EH (cell line): ENCODE results near the gene TAF4.
"Not testable (repeated sequence)": the region's sequence is repeated elsewhere in the genome, so short reads cannot be mapped to it uniquely, and the experiment has no call there.

Source experiments
- DNase-seq: peaks from one replicate; pipeline ENCODE4 v3.0.0-alpha.2; 2015; ENCODE audit warnings: low read depth

Gene TAF4

GRCh38 chr20:62065674-62066338 is at the start of gene TAF4:
Gene TAF4 (minus strand): TSS chr20:62065881. CDS start chr20:62065810, 71 bp downstream.
- peak; percentile 72 for DNase-seq

GRCh38 chr20:62114894-62115293 is 49.2 kb upstream of the TAF4 start:
- no peak for DNase-seq

DNA sequence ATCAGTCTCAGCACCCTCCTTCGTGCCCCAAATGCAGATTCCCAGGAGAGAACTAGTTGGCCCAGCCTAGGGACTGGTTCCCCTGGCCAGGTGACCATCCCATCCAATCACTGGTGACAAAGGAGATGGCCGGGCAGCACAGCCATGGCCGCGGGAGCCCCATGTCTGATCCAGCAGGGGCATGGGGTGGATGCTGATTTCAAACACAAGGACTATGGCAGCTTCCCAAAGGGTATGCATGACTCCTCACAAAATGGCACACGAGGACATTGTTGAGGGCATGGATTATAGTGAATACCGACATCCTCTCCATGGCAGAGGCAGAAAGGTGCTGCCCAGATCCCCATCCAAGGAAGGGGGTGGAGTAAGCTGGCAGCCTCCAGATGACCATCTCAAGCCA is 46.7 kb upstream of the TAF4 start:
- DNase-seq: no peak

- DNase-seq: no peak
These were observed 45.5 kb upstream of the TAF4 start for GRCh38 chr20:62111148-62111547.

DNA sequence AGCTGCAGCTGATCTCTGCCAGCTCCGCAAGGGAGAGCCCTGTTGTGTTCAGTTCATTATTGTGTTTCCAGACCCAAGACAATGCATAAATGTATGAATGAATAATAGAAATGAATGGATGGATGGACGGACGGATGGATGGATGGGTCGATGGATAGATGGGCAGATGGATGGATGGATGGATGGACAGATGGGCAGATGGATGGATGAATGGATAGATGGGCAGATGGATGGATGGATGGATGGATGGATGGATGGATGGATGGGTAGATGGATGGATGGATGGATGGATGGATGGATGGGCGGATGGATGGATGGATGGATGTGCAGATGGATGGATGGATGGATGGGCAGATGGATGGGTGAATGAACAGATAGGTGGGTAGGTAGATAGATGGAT is 39.9 kb upstream of the TAF4 start:
- no peak for DNase-seq

- peak; percentile 53 for DNase-seq
These were observed 39.2 kb upstream of the TAF4 start for GRCh38 chr20:62104791-62105345.

DNA sequence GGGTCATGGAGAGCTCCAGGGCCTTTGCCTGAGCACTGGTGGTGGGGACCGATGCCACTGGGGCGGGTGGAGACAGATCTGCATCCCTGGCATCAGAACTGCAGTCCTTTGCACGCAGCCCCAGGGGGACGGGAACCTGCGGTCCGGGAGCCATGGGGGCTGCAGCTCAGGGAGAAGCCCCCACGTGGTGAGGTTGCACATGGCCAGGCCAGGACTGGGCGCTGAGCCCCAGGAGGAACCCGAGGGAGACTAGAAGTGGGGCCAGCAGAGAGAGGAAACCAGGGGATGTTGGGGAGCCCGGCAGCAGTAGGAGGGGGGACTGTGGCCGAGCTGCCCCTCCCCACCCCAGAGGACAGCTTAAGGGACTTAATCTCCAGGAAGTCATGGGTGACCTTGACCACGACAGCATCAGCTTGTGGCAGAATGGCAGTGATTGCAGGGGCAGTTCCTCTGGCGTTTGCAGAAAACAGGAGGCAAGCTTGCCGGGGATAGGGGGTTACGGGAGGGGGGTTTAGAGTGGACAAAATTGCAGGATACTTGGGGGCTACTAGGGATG is 38.6 kb upstream of the TAF4 start:
- no peak for DNase-seq

DNA sequence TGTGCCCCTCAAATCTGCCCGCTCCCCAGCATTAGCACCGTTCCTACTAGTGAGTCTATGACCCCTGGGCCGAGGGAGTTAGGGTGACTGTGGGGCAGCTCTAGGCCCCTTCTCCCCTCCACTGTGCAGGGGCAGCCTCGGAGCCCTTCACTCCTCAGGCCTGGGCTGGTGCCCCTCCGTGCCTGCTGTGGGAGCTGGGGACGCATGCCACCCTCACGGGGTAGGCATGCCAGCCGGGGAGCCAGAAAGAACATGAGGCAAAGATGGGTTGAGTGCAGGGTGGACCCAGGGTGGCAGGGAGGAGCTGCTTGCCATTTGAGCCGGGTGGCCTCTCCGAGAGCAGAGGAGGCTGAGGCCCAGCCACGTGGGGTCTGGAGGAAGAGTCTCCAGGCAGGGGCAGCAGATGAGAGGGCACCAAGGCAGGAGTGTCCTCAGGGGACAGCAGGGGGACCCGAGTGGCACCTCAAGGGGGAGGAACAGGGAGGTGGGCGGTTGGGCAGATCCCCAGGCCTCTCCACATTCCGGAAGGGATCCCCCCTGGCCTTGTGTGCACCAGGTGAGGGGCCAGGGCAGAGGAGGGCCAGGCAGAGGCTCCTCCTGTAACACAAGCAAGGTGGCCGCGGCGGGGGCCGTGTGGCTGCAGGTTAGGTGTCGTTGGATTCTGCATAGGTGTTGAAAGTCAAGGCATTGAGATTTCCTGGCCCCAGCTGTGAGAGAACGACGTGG is 38.0 kb upstream of the TAF4 start:
- DNase-seq: no peak

GRCh38 chr20:62101078-62101477 is 35.4 kb upstream of the TAF4 start:
- DNase-seq: no peak

- no peak for DNase-seq
These were observed 32.3 kb upstream of the TAF4 start for GRCh38 chr20:62097881-62098407.

DNA sequence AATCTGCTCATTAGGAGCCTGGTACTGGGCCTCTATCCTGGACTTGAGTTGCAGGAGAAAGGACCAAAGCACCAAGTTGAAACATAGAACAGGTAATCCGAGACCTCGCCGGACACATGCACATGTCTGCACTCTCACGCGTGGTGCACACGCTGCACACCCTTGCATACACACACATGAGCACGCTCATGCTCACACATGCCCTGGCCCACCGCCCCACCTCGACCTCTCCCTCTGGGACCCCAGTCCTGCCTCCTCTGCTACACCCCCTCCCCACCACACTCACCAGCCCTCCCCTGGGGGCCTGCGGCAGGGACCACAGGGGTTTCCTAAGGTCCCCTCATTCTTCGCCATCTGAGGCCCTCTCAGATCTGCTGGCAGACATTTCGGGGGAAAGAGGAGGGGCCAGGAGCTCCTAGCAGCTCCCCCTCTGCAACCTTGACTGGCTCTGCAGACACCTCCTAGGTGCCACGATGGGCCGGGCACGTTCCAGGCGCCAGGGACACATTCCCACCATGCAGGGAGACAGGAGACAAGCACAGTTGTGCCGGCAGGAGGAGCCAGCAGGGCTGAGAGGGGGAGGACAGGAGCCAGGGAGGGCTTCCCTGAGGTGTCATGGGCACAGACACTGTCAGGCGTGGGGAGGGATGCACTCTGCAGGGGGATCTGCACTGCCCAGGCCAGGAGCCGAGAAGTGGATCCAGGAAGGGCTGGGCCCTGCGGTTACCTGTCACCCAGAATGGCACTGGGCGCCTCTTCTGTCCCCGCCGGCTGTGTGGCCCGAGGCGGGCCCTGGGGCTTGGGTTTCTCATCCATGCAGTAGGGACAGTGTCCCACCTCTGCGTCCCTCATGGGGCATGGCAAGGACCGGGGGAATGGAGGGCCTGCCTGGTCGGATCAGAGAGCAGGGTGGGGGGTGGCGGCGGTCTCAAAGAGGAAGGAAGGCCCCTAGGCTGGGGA is 31.0 kb upstream of the TAF4 start:
- no peak for DNase-seq

DNA sequence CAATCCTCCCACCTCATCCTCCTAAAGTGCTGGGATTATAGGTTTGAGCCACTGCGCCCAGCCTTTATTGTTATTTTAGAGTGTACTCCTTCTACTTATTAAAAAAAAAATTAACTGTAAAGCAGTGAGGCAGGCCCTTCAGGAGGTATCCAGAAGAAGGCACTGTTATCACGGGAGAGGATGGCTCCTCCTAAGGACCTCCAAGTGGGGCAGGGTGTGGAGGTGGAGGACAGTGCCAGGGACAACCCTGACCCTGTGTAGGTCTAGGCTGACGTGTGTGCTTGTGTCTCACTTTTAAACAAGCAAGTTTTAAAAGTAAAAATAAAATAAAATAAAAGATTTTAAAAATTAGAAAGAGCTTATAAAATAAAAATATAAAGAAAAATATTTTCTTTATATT is 23.7 kb upstream of the TAF4 start:
- no peak for DNase-seq

- DNase-seq: peak; percentile 76
These were observed 22.8 kb upstream of the TAF4 start for GRCh38 chr20:62088258-62089127.

GRCh38 chr20:62087632-62088031 is 22.0 kb upstream of the TAF4 start:
- DNase-seq: no peak

DNA sequence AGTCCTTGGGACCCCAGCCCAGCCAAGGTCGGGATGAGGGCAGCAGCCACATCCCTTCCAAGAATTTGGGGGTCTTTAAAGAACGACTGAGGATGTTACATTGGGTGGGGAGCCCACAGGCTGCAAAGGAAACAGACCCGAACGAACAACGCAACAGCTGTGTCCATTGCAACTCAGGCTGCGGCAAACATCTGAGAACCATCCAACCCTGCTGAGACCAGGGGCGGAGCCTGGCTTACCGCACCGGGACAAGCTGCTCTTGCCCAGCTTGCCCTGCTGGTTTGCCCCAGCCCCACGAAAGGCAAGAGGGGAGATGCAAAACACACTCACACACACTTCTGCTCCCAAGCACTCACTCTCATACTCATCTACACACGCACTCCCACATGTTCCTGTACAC is 21.5 kb upstream of the TAF4 start:
- DNase-seq: no peak

DNA sequence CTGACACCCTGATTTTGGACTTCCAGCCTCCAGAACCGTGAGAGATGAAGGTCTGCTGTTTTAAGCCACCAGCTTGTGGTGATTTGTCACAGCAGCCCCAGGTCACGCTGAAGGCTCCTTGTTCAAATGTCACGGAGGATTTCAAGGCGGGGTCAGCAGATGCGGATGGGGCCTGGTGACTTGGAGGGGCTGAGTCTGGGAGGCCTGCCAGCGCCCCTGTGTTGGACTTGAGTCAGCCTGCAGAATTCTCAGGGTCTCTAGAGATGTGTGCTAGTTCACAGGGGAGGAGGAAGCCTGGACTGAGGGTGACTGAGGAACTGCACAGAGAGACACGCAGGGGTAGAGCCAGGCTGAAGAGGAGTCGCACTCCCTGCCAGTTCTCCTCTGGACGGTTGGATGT is 19.5 kb upstream of the TAF4 start:
- no peak for DNase-seq

DNA sequence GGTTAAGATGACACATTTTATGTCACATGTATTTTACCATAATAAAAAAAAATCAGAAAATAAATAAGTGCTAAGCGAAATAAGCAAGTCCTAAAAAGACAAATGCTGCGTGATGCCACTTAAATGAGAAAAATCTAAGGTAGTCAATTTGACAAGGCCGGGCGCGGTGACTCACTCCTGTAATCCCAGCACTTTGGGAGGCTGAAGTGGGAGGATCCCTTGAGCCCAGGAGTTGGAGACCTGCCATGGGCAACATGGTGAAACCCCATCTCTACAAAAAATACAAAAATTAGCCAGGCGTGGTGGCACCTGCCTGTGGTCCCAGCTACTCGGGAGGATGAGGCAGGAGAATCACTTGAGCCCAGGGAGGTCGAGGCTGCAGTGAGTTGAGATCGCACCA is 18.5 kb upstream of the TAF4 start:
- DNase-seq: not testable (repeated sequence)

- DNase-seq: no peak
These were observed 17.6 kb upstream of the TAF4 start for GRCh38 chr20:62083312-62083711.

GRCh38 chr20:62080249-62080990 is 14.7 kb upstream of the TAF4 start:
- no peak for DNase-seq

DNA sequence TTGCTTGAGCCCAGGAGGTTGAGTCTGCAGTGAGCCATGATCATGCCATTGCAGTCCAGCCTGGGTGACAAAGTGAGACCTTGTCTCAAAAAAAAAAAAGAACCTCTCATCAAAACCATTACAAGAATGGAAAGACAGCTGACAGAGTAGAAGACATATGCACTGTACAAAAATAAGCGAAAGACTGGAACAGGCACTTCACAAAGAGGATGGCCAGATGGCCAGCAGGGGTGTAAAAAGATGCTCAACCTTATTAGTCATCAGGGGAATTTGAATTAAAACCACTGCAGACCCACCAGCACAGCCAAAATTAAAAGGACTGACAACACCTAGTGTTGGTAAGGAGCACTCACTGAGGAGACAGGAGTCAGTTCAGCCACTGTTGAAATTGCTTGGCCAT is 13.5 kb upstream of the TAF4 start:
- DNase-seq: no peak
